Astrocyte (in vitro differentiated cells and primary cell): Measurements from ENCODE around the gene FAM53B.

Source experiments
- EZH2 ChIP-seq: IDR thresholded peaks from 2 replicates; pipeline ENCODE4 v1.6.1; 2012; ENCODE audit warnings: mild to moderate bottlenecking, low read length, inconsistent platforms; ENCODE audit not compliant: insufficient read depth
- TF ChIP-seq, protein P1 (sequence below): IDR thresholded peaks from 2 replicates; pipeline ENCODE4 v1.5.1; 2011; ENCODE audit warnings: low read depth, mild to moderate bottlenecking, inconsistent platforms, low read length, moderate library complexity; ENCODE audit not compliant: insufficient read depth

DNA sequence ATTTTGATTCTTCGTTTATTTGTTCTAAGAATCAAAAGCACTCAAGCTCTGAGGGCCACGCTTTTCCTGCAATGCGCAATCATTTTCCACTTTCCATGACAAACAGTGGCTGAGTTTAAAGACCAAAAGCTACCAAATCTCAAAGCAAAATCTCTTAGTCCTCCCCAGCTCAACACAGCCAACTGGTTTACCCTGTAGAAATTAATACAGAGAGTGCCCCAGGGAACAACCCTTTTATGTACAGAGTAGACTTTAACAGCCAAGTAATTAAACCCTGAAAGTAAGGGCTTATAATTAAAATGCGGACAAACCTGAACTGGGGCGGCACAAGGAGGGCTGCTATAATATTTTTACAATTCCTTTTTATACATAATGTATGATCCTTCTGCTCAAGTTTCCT, 53.2 kb downstream of the FAM53B start:
- TF ChIP-seq, protein P1, sequence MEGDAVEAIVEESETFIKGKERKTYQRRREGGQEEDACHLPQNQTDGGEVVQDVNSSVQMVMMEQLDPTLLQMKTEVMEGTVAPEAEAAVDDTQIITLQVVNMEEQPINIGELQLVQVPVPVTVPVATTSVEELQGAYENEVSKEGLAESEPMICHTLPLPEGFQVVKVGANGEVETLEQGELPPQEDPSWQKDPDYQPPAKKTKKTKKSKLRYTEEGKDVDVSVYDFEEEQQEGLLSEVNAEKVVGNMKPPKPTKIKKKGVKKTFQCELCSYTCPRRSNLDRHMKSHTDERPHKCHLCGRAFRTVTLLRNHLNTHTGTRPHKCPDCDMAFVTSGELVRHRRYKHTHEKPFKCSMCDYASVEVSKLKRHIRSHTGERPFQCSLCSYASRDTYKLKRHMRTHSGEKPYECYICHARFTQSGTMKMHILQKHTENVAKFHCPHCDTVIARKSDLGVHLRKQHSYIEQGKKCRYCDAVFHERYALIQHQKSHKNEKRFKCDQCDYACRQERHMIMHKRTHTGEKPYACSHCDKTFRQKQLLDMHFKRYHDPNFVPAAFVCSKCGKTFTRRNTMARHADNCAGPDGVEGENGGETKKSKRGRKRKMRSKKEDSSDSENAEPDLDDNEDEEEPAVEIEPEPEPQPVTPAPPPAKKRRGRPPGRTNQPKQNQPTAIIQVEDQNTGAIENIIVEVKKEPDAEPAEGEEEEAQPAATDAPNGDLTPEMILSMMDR = no peak
- TF ChIP-seq EZH2 = no peak
